ENCODE data around the gene MYLIP.
"Not testable (repeated sequence)": the region's sequence is repeated elsewhere in the genome, so short reads cannot be mapped to it uniquely, and the experiment has no call there.

Gene MYLIP

GRCh38 chr6:16166871-16167608 lies 38.2 kb downstream of the MYLIP start:
- Mint-ChIP-seq H3K4me3 (no peak overlapping the region), H3K27ac (no peak overlapping the region), H3K4me1 (peaks cover 27% of the 10 kb centered on the region), H3K9me3 (no peaks in the 10 kb centered on the region), H3K36me3 (no peaks in the 10 kb centered on the region)
- ATAC-seq = no peak
- no peak for DNase-seq (ENCODE audit: low spot score in 2 of 2)

GRCh38 chr6:16168121-16168520 lies 39.2 kb downstream of the MYLIP start:
- ATAC-seq (peak; percentile 97), DNase-seq (ENCODE audit: low spot score in 2 of 2) (no peak)
- Mint-ChIP-seq H3K4me1 (peaks cover 24% of the 10 kb centered on the region), H3K27ac (peak overlapping the region; percentile 48), H3K36me3 (no peaks in the 10 kb centered on the region), H3K4me3 (peak overlapping the region; percentile 40), H3K9me3 (no peaks in the 10 kb centered on the region)

- DNase-seq (ENCODE audit: low spot score in 2 of 2) (no peak), ATAC-seq (peak; percentile 51)
- Mint-ChIP-seq H3K27ac (peak overlapping the region; percentile 48), H3K4me3 (peak overlapping the region; percentile 40), H3K9me3 (no peaks in the 10 kb centered on the region), H3K36me3 (no peaks in the 10 kb centered on the region), H3K4me1 (peaks cover 16% of the 10 kb centered on the region)
These were observed 40.0 kb downstream of the MYLIP start for GRCh38 chr6:16168858-16169257.

GRCh38 chr6:16171400-16171799 lies 42.5 kb downstream of the MYLIP start:
- DNase-seq (ENCODE audit: low spot score in 2 of 2) (no peak), ATAC-seq (no peak)
- H3K36me3 Mint-ChIP-seq = no peaks in the 10 kb centered on the region
- H3K9me3 Mint-ChIP-seq = no peaks in the 10 kb centered on the region
- peaks cover 13% of the 10 kb centered on the region for H3K4me1 Mint-ChIP-seq
- no peak overlapping the region for H3K4me3 Mint-ChIP-seq
- no peak overlapping the region for H3K27ac Mint-ChIP-seq

- DNase-seq (ENCODE audit: low spot score in 2 of 2) (no peak), ATAC-seq (no peak)
- Mint-ChIP-seq H3K4me3 (no peak overlapping the region), H3K9me3 (peaks cover 3% of the 10 kb centered on the region), H3K36me3 (no peaks in the 10 kb centered on the region), H3K4me1 (peaks cover 9% of the 10 kb centered on the region), H3K27ac (no peak overlapping the region)
These were observed 44.5 kb downstream of the MYLIP start for GRCh38 chr6:16173167-16173940.

- DNase-seq (ENCODE audit: low spot score in 2 of 2) (no peak), ATAC-seq (no peak)
- H3K4me3 Mint-ChIP-seq = no peak overlapping the region
- H3K4me1 Mint-ChIP-seq = peaks cover 7% of the 10 kb centered on the region
- peaks cover 6% of the 10 kb centered on the region for H3K9me3 Mint-ChIP-seq
- H3K36me3 Mint-ChIP-seq = no peaks in the 10 kb centered on the region
- no peak overlapping the region for H3K27ac Mint-ChIP-seq
These were observed 45.7 kb downstream of the MYLIP start for GRCh38 chr6:16174416-16175078.

GRCh38 chr6:16176600-16176999 lies 47.7 kb downstream of the MYLIP start:
- not testable (repeated sequence) for H3K36me3 Mint-ChIP-seq; DNase-seq (ENCODE audit: low spot score in 2 of 2); H3K27ac Mint-ChIP-seq; ATAC-seq; H3K4me3 Mint-ChIP-seq; H3K9me3 Mint-ChIP-seq
- peaks cover 18% of the 10 kb centered on the region for H3K4me1 Mint-ChIP-seq

- Mint-ChIP-seq H3K9me3 (peaks cover 6% of the 10 kb centered on the region), H3K27ac (no peak overlapping the region), H3K4me1 (peaks cover 18% of the 10 kb centered on the region), H3K36me3 (no peaks in the 10 kb centered on the region), H3K4me3 (no peak overlapping the region)
- DNase-seq (ENCODE audit: low spot score in 2 of 2) (no peak), ATAC-seq (no peak)
These were observed 49.0 kb downstream of the MYLIP start for GRCh38 chr6:16177881-16178280.

GRCh38 chr6:16178351-16178750 lies 49.5 kb downstream of the MYLIP start:
- no peak for ATAC-seq
- Mint-ChIP-seq H3K4me1 (peaks cover 18% of the 10 kb centered on the region), H3K27ac (no peak overlapping the region), H3K9me3 (peaks cover 6% of the 10 kb centered on the region), H3K36me3 (no peaks in the 10 kb centered on the region), H3K4me3 (no peak overlapping the region)
- no peak for DNase-seq (ENCODE audit: low spot score in 2 of 2)

- no peak overlapping the region for H3K4me3 Mint-ChIP-seq
- no peak for DNase-seq (ENCODE audit: low spot score in 2 of 2)
- H3K4me1 Mint-ChIP-seq = peaks cover 18% of the 10 kb centered on the region
- H3K9me3 Mint-ChIP-seq = peaks cover 6% of the 10 kb centered on the region
- H3K27ac Mint-ChIP-seq = no peak overlapping the region
- no peak for ATAC-seq
- H3K36me3 Mint-ChIP-seq = no peaks in the 10 kb centered on the region
These were observed 50.2 kb downstream of the MYLIP start for GRCh38 chr6:16179063-16179462.

GRCh38 chr6:16179970-16180431 lies 51.1 kb downstream of the MYLIP start:
- Mint-ChIP-seq H3K27ac (peak overlapping the region; percentile 70), H3K36me3 (no peaks in the 10 kb centered on the region), H3K4me1 (peaks cover 18% of the 10 kb centered on the region), H3K4me3 (peak overlapping the region; percentile 61), H3K9me3 (peaks cover 6% of the 10 kb centered on the region)
- DNase-seq (ENCODE audit: low spot score in 2 of 2) (no peak), ATAC-seq (peak; percentile 73)

GRCh38 chr6:16180696-16181438 lies 52.0 kb downstream of the MYLIP start:
- H3K9me3 Mint-ChIP-seq = peaks cover 6% of the 10 kb centered on the region

GRCh38 chr6:16181439-16182297 lies 52.8 kb downstream of the MYLIP start:
- H3K27ac Mint-ChIP-seq = no peak overlapping the region
- no peak overlapping the region for H3K4me3 Mint-ChIP-seq
- H3K36me3 Mint-ChIP-seq = no peaks in the 10 kb centered on the region
- peaks cover 6% of the 10 kb centered on the region for H3K9me3 Mint-ChIP-seq
- peaks cover 18% of the 10 kb centered on the region for H3K4me1 Mint-ChIP-seq
- peak; percentile 55 for ATAC-seq
- DNase-seq (ENCODE audit: low spot score in 2 of 2) = no peak

More at GRCh38 chr6:16180696-16181438, 52.0 kb downstream of the MYLIP start:
- ATAC-seq = no peak
- DNase-seq (ENCODE audit: low spot score in 2 of 2) = no peak
- peaks cover 18% of the 10 kb centered on the region for H3K4me1 Mint-ChIP-seq
- peak overlapping the region; percentile 61 for H3K4me3 Mint-ChIP-seq
- H3K27ac Mint-ChIP-seq = peak overlapping the region; percentile 70
- H3K36me3 Mint-ChIP-seq = no peaks in the 10 kb centered on the region

- DNase-seq (ENCODE audit: low spot score in 2 of 2) (no peak), ATAC-seq (no peak)
These were observed 54.3 kb downstream of the MYLIP start for GRCh38 chr6:16183187-16183664.

More at GRCh38 chr6:16183187-16183664, 54.3 kb downstream of the MYLIP start:
- Mint-ChIP-seq H3K4me3 (no peak overlapping the region), H3K9me3 (peaks cover 3% of the 10 kb centered on the region), H3K27ac (no peak overlapping the region), H3K4me1 (peaks cover 18% of the 10 kb centered on the region), H3K36me3 (no peaks in the 10 kb centered on the region)

Measured in stimulated activated effector memory CD8-positive, alpha-beta T cell treated with anti-CD3 and anti-CD28 coated beads, Interleukin-12 subunit alpha, Interleukin-12 subunit beta, amount 100 ng/mL, for 72 hours (primary cell).